ENCODE data around the gene KIAA1586. TPM values are rescaled to one million over a fixed set of nuclear protein-coding genes. Genes with fewer than 3 reads are reported as not detected.

KIAA1586 gene
- total and polyA plus RNA-seq, 2 donors (not counting 3 experiments of a cell fraction or from before 2014, with no cell fraction given) = 1.7 to 14.0 TPM

GRCh38 chr6:57038906-57039305 lies 7.6 kb upstream of the KIAA1586 start:
- no peak for DNase-seq (ENCODE audit: low read depth, low spot score)
- no peak overlapping the region for H3K4me2 ChIP-seq (ENCODE audit: insufficient read depth, low read length)
- H4K20me1 ChIP-seq (replicated peaks; ENCODE audit: control insufficient read depth, extremely low read depth, insufficient read depth, low read length) = no peaks in the 10 kb centered on the region
- no peak overlapping the region for H3K9ac ChIP-seq (replicated peaks; ENCODE audit: extremely low read depth, insufficient read depth, low read length)
- CTCF ChIA-PET = interaction anchor here (0.8 to 1.5 kb wide), 2 partner anchors 44 to 271 kb away, joined by 3 read pairs; no protein-coding TSS in a partner anchor
- H3K27ac ChIP-seq (ENCODE audit: insufficient read depth, low read depth, low read length) = no peak overlapping the region
- BruUV-seq (replicated peaks) = no TSS peak
- H3K4me3 ChIP-seq (replicated peaks in 1 of 3; ENCODE audit: insufficient read depth in 1 of 3, low read depth in 1 of 3, low read length in 3 of 3) = no peak overlapping the region
- H3K4me1 ChIP-seq (ENCODE audit: control insufficient read depth, extremely low read depth, insufficient read depth, low read length) = no peaks in the 10 kb centered on the region
- no peak for TF ChIP-seq JUN (IDR thresholded peaks at IDR 0.05; ENCODE audit: borderline replicate concordance, insufficient read depth, insufficient read length, low read depth)
- no peak for TF ChIP-seq POLR2A (IDR thresholded peaks at IDR 0.05; ENCODE audit: low read depth, low read length)
- no peak for TF ChIP-seq MYC (IDR thresholded peaks at IDR 0.05; ENCODE audit: low read depth, low read length)
- no peak for TF ChIP-seq CTCF (IDR thresholded peaks at IDR 0.05; ENCODE audit: extremely low read depth in 1 of 2, insufficient read depth in 1 of 2, low read depth in 1 of 2, low read length in 2 of 2)
- TF ChIP-seq MAX (IDR thresholded peaks at IDR 0.05; ENCODE audit: insufficient read depth, insufficient read length) = no peak
- no peak for TF ChIP-seq EZH2 (IDR thresholded peaks at IDR 0.05; ENCODE audit: borderline replicate concordance, low read depth, low read length, severe bottlenecking)
- TF ChIP-seq GATA2 (IDR thresholded peaks at IDR 0.05; ENCODE audit: insufficient read depth, insufficient read length, low read depth, low read length) = no peak
- TF ChIP-seq POLR2AphosphoS5 (IDR thresholded peaks at IDR 0.05; ENCODE audit: insufficient read depth, low read depth, low read length) = no peak
- no peak for TF ChIP-seq FOS (IDR thresholded peaks at IDR 0.05; ENCODE audit: borderline replicate concordance, insufficient read depth, low read length)
- H2AFZ ChIP-seq (ENCODE audit: low read depth, low read length) = no peak overlapping the region
- no peaks in the 10 kb centered on the region for H3K9me1 ChIP-seq (replicated peaks; ENCODE audit: control insufficient read depth, extremely low read depth, insufficient read depth, low read length)
- FAIRE-seq = no peak
- POLR2A ChIA-PET = no interaction called here
- dilution Hi-C loops (cut with MboI; ENCODE audit: extremely low pct_ligation_motif_present, low sequenced_read_pairs) = no loop called here
- intact Hi-C loops (cut with micrococcal nuclease) = no loop called here
- H3K27me3 ChIP-seq (ENCODE audit: control insufficient read depth in 2 of 2, insufficient read depth in 2 of 2, low read length in 2 of 2) = peaks cover 23 to 33% of the 10 kb centered on the region in 2 experiments
- H3K79me2 ChIP-seq (ENCODE audit: control insufficient read depth, insufficient read depth, low read length) = no peaks in the 10 kb centered on the region
- H3K36me3 ChIP-seq (ENCODE audit: control insufficient read depth in 2 of 2, extremely low read depth in 1 of 2, insufficient read depth in 2 of 2, low read length in 2 of 2) = no peaks in the 10 kb centered on the region
- no peaks in the 10 kb centered on the region for H3K9me3 ChIP-seq (replicated peaks; ENCODE audit: control insufficient read depth, insufficient read depth, low read length)

Data from endothelial cell of umbilical vein (primary cell).